ENCODE data around the gene NKAPD1.

DNA sequence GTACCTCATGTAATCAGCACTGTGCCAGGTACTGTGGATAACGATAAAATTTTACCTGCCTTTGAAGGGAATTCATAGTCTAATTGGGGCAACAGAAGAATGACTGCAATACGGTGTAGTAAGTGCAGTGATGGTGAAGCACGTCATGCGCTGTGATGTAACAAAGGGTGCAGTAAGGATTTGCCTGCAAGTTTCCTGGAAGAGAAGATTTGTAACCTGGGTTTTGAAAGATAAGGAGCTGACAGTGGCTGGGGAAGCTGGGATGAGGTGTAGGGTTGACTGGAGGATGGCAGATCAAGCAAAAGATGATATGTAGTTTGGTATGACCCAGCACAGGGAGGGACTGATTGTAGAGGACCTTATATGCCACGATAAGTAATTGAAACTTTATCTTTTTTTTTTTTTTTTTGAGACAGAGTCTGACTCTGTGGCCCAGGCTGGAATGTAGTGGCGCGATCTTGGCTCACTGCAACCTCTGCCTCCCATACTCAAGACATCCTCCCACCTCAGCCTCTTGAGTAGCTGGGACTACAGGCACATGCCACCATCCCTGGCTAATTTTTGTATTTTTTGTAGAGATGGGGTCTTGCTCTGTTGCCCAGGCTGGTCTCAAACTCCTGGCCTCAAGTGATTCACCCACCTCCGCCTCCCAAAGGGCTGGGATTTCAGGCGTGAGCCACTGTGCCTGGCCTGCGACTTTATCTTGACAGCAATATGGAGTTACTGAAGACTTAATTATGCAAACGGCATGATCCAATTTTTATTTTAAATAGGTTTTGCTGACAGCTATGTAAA lies 23.8 kb downstream of the NKAPD1 start:
- TF ChIP-seq, protein P1, sequence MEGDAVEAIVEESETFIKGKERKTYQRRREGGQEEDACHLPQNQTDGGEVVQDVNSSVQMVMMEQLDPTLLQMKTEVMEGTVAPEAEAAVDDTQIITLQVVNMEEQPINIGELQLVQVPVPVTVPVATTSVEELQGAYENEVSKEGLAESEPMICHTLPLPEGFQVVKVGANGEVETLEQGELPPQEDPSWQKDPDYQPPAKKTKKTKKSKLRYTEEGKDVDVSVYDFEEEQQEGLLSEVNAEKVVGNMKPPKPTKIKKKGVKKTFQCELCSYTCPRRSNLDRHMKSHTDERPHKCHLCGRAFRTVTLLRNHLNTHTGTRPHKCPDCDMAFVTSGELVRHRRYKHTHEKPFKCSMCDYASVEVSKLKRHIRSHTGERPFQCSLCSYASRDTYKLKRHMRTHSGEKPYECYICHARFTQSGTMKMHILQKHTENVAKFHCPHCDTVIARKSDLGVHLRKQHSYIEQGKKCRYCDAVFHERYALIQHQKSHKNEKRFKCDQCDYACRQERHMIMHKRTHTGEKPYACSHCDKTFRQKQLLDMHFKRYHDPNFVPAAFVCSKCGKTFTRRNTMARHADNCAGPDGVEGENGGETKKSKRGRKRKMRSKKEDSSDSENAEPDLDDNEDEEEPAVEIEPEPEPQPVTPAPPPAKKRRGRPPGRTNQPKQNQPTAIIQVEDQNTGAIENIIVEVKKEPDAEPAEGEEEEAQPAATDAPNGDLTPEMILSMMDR (conservative IDR thresholded peaks at IDR 0.05 in 1 of 2, IDR thresholded peaks at IDR 0.05 in 1 of 2; ENCODE audit: extremely low read depth in 1 of 2, insufficient read depth in 1 of 2, low read depth in 1 of 2, low read length in 2 of 2): no peak
- no peak for TF ChIP-seq EZH2 (IDR thresholded peaks at IDR 0.05; ENCODE audit: borderline replicate concordance, low read length)

All from mammary epithelial cell (primary cell).